GM10266 (cell line): Measurements from ENCODE around the gene PLXDC2.

Experiments
- DNase-seq: peaks from one replicate; pipeline ENCODE4 v3.0.0; 2012; ENCODE audit errors: extremely low spot score
- TF ChIP-seq, protein P1 (sequence below): IDR thresholded peaks from 2 replicates; pipeline ENCODE4 v1.5.1; 2012; ENCODE audit warnings: mild to moderate bottlenecking, low read depth; ENCODE audit not compliant: control insufficient read depth, insufficient read depth; ENCODE audit errors: missing control alignments

The PLXDC2 gene

DNA sequence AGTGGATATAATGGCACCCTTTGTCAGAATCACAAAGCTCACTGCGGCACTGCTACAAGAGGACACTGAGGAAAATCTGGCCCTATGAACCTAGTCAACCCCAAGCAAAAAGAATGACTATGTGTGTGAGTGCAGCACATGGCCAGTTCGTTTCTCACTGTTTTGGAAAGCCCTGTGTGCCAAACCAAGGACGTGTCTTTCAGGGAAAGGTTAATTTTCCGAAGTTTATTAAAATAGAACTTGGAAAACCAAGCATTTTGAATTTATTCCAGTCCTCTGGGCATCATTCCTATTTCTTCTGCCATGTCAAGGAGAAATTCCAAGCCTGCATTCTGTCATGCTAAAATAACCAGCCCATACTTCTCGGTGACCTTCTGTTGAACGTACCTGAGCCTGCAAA, 471.8 kb downstream of the PLXDC2 start:
- no peak for DNase-seq
- TF ChIP-seq, protein P1, sequence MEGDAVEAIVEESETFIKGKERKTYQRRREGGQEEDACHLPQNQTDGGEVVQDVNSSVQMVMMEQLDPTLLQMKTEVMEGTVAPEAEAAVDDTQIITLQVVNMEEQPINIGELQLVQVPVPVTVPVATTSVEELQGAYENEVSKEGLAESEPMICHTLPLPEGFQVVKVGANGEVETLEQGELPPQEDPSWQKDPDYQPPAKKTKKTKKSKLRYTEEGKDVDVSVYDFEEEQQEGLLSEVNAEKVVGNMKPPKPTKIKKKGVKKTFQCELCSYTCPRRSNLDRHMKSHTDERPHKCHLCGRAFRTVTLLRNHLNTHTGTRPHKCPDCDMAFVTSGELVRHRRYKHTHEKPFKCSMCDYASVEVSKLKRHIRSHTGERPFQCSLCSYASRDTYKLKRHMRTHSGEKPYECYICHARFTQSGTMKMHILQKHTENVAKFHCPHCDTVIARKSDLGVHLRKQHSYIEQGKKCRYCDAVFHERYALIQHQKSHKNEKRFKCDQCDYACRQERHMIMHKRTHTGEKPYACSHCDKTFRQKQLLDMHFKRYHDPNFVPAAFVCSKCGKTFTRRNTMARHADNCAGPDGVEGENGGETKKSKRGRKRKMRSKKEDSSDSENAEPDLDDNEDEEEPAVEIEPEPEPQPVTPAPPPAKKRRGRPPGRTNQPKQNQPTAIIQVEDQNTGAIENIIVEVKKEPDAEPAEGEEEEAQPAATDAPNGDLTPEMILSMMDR: no peak

DNA sequence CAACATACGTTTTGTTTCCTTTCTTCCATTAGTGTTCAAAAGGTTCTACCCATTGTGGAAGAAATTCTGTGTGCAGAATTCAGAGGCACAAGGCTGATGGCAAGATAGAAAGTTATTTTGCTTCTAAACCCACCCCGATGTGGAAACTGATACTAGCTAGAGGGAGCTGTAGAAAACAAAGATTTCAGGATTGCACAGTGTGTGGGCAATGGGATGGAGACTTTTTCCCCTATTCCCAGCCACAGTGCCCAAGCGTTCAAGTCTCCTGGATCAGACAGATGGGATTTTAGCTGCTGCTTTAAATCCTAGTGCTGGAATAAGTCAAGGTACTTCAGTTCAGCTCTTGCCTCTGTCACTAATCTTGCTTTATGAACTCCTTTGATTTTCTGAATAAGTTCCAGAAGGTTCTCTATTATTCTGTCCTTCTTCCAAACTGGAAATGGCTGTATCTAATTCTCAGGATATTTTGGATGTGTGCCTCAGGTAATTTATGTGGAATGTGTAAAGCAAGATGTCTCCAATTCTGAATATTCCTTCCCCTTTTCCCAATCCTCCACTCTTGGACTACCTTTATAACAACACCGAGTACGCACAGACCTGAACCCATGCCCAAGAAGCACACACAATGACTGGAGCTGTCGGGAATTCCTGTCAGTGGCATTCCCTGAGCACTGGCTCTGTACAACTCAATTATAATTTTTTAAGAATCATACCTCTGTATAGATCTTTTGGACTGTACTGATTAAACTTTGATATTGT, 473.0 kb downstream of the PLXDC2 start:
- DNase-seq: no peak
- TF ChIP-seq, protein P1: no peak

DNA sequence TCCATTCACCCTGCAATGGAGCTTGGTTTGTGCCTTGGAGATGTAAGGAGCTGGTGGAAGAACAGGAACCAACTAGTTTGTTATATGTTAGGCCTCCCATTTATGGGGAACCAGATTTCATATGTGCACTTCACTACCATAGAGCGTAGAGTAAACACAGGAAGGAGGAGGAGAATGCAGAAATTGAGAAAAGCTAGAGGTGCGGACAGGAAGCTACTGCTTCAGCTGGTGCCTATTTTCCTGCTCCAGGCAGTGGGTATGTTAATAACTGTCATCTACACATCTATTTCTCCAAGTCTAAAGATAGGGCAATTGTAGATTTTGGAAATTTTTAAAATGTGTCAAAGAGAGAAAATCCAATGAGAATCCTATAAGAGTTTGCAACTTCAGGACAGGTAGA, 482.2 kb downstream of the PLXDC2 start:
- DNase-seq: no peak
- TF ChIP-seq, protein P1: no peak

DNA sequence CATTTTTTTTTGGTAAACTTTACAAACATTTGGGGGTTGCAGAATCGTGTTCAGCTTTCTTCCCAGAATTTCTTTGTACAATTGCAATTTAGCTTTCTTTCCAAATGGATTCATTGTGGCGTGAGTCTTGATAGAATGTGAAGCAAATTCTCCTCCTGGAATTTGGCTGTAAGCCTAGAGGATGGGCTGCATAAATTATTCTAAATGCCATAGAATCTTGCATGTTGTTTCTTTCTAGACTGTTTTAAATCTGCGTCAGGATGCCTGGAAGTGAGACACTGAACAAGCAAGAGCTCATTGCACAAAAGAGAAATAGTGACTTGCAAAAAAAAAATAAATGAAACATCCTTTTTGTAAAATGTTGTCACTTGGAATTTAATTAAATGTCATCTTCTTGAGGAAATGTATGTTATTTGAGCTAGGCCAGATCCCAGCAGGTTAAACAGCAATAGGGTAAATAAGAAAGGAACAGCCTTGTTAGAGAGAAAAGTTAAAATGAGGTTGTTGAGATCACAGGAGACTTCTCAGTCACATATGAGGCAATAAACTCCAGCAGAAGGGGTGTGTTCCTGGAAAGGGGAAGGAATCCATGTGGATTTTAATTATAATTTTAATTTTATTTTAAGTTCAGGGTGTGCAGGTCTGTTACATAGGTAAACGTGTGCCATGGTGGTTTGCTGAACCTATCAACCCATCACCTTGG, 483.0 kb downstream of the PLXDC2 start:
- TF ChIP-seq, protein P1: no peak
- DNase-seq: no peak

DNA sequence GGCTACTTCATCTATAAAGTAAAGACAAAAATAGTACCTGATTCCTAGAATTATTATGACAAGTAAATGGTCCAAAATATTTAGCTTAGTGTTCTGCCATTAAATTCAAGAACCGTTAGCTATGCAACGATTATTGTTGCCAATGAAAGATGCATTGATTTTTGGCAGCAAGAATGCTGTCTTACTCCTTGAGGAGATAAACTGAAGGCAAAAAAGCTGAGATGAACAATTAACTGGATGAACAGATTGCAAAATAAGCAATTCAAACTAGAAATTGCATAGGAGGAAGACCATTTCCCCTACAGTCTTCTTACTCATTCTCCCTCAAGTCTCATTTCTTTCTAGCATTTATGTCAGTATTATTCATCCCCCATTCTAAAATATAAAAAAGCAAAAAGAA, 484.5 kb downstream of the PLXDC2 start:
- TF ChIP-seq, protein P1: no peak

DNA sequence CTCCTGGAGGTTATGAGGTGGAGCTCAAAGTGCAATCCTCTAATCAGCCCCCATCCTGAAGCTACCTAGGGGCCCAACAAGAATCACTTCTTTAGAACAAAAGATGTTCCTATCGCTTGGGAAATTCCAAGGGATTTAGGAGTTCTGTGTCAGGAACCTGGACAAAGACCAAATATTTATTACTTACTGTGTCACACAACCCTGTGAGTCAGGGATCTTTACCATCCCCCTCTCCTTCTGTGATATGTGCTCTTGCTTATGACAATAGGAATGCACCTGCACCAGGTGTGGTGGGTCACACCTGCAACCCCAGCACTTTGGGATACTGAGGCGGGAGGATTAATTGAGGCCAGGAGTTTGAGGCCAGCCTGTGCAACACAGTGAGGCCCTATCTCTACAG, 485.8 kb downstream of the PLXDC2 start:
- DNase-seq: no peak
- TF ChIP-seq, protein P1: no peak

More for the DNA sequence above, 484.5 kb downstream of the PLXDC2 start:
- DNase-seq: no peak

DNA sequence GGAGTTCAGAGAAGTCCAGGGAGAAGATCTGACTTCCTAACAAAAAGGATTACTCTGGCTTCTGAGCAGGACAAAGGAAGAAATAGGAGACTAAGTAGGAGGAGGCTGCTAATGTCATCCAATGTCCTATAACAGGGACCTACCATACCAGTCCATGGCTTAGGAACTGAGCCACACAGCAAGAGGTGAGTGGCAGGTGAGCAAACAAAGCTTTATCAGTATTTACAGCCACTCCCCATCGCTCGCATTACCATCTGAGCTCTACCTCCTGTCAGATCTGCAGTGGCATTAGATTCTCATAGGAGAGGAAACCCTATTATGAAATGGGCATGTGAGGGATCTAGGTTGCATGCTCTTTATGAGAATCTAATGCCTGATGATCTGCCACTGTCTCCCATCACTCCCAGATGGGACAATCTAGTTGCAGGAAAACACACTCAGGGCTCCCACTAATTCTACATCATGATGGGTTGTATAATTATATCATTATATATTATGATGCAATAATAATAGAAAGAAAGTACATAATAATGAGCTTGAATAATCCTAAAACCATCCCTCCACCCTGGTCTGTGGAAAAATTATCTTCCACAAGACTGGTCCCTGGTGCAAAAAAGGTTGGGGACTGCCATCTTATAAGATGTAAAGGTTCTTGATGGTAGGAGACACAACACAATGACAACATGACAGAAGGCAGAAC, 487.4 kb downstream of the PLXDC2 start:
- TF ChIP-seq, protein P1: no peak
- no peak for DNase-seq
